GM21717 (cell line): Measurements from ENCODE around the gene LETM1.
A peak's percentile ranks its signal among the peaks of the same experiment; 100 is the strongest.

Source experiments
- ATAC-seq: cut with Tn5 transposase; IDR thresholded peaks from one replicate; pipeline ENCODE4 v1.9.1; 2021; ENCODE audit warnings: mild to moderate bottlenecking, moderate library complexity; ENCODE audit not compliant: unreplicated experiment

The LETM1 gene

DNA sequence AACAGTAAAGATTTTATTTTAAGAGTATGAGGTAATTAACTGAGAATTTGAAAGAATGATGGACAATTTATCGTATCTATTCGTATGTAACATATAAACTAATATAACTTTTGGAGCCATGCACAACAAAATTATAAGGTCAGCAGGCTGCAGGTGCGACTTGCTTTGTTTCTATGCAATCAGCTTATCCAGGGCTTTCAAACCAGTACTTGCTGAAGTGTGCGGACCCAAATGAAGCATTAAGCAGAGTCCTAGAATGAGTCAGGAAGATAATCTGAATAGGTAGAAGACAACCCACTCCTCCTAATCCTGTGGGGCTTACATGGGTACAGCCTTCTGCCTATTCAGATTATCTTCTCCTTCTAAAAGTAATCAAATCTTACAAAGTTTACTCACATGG lies 17.3 kb upstream of the LETM1 start:
- ATAC-seq, result no peak

DNA sequence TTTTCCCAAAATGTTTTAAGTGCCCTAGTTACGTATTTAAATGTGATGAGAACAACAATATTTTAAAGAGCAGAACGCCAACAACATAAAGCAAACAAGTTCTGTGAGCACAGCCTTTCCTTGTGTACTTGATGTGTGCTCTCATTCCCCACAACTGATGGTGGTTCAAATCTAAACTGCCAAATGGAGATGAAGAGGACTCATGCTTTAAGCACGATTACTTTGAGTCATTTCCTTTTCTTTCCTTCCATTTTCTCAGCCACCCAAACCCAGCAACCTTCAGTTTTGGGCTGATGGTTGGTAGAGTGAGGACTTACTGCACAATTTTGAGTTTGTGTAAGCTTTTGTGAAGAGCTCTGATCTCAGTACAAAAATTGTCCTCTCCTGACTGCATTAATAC lies 16.9 kb upstream of the LETM1 start:
- ATAC-seq, result no peak

DNA sequence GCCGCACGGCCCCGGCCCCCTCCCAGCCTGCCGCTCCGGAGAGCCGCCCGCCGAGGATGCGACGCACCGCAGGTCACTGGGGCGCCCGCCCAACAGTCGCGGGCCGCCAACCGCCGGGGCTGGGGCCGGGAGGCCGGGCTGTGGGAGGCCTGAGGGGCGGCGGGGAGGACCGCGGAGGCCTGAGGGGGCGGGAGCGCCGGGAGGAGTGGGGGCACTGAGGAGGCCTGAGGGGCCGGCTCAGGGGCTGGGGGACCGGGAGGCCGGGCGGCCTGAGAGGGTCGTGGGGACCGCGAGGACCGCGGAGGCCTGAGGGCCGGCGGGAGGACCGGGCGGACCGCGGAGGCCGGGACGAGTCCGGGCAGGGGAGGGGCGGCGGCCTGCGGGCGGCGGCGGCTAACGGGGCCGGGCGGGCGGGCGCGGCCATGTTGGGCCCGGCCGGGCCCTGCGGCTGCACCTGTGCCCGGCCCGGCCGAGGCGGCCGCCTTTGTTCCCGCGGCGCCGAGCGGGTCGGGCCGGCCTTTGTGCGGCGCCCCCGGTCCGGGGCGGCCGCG lies 15.6 kb upstream of the LETM1 start:
- peak; percentile 23 for ATAC-seq

DNA sequence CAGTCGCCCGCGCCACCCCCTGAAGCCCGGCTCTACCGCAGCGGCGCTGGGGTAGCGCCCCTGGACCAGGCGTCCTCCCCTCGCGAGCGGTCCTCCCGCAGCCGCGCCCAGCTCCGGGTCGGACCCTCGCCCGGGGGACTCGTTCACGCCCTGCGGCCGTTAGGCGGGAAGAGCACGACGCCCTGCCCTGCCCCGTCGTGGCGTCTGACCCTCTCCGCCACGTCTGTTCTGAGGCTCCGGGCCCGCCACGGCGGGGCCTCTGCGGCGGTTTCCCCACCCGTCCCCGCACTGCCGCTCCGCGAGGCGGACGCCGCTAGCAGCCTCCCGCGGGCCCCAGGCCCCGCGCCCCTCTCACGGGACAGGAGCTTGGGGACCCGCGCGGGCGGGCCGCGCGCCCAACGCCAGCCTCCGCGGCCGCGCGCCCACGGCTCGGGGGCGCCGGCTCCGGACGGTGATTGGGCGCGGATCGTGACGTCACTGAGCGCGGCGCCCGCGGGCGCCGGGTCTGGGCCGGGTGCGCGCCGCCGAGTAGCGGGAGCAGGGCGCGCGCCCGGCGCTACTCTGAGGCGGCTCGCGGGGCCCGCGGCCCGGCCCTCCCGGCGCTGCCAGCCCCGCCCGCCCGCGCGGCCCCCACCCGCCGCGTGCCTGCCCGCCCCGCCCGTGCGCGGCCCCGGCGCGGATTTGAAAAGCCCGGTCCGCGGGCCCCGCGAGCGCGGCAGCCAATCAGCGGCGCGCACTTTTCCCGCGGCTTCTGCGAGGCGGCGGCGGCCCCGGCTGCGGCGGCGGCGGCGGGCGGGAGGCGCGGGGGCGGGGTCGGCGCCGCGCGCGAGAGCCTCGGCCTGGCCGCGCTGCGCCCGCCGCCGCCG lies 14.9 kb upstream of the LETM1 start, which contains the start of gene NSD2:
TSS of gene NSD2 (plus strand) at position 816 of the 866 bp plus-strand sequence. CDS start 29,262 bp downstream, outside the sequence.
- ATAC-seq, result peak; percentile 45

DNA sequence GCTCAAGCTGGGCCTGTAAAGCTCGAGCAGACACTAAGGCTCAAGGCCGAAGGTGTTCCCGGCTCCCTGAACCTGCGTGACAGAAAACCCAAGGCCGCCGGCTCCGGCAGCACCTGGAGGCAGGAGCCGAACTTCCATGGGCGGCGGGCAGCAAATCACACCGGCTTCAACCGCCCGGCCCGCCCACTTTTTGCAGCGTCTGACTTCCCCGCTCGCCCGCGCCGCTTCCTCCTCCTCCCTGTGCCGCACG lies 14.3 kb upstream of the LETM1 start:
- peak; percentile 40 for ATAC-seq

DNA sequence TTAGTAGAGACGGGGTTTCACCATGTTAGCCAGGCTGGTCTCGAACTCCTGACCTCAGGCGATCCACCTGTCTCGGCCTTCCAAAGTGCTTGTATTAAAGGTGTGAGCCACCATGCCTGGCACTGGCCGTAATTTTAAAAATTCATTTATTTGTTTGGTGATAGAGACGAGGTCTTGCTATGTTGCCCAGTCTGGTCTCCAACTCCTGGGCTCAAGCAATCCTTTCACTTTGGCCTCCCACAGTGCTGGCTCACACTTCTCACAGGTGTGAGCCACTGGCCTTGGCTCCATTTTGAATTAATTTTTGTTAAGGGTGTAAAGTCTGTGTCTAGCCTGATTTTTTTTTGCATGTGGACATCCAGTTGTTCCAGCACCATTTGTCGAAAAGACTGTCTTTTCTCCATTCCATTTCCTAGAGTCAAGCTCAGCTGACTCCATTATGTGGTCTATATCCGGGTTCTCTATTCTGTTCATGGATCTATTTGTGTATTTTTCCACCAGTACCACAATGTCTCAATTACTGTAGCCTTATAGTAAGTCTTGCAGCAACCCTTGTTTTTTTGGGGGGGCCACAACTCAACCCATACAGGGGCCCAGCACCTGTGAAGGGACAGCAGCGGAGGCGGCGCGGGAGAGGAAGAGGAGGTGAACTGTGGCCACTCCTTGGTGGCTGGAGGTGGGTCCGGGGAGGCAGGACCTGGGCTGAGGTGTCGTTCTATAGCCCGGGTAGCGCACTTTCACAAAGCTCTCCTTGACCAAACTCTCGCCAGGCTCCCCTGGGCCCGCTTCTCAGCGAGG lies 13.8 kb upstream of the LETM1 start:
- no peak for ATAC-seq

DNA sequence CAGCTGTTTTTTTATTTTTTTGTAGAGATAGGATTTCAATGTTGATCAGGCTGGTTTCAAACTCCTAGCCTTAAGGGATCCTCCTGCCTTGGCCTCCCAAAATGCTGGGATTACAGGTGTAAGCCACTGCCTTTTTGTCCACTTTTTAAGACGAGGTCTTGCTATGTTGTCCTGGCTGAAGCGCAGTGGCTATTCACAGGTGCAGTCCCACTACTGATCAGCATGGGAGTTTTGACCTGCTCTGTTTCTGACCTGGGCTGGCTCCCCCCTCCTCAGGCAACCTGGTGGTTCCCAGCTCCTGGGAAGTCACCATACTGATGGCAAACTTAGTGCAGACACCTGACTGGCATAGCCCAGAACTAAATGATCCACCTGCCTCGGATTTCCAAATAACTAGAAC lies 13.0 kb upstream of the LETM1 start:
- ATAC-seq, result no peak

DNA sequence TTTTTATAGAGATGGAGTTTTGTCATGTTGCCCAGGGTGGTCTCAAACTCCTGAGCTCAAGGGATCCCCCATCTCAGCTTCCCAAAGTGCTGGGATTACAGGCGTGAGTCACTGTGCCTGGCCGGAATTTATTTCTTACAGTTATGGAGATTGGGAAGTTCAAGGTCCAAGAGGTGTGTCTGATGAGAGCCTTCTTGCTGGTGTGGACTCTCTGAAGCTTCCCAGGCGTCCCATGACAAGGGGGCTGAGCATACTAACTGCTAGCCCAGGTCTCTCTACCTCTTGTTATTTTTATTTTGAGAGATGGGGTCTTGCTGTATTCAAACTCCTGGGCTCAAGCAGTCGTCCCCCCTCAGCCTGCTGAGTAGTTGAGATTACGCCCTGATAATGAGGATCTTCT lies 12.3 kb upstream of the LETM1 start:
- ATAC-seq, result no peak

DNA sequence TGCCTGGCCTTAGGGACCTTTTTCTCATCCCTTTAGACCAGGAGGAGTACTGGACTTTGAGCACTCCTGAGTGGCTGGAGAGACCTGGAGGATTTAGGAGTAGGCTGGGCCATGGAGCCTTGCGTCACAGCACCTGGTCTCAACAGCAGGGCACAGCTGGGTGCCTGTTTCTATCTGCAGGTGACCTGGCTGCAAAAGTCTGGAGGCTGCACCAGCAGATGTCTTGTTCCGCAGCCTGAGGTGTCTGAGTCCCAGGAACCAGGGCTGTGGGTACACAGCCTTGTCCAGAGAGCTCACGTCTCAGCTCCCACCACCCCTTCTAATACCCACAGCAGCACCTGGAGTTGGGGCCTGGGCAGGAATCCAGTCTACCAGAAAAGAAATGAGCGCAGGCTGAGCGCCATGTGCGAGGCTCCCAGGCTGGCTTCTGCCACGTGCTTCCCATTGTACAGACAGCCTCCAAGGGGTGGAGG lies 10.3 kb upstream of the LETM1 start:
- ATAC-seq, result no peak

DNA sequence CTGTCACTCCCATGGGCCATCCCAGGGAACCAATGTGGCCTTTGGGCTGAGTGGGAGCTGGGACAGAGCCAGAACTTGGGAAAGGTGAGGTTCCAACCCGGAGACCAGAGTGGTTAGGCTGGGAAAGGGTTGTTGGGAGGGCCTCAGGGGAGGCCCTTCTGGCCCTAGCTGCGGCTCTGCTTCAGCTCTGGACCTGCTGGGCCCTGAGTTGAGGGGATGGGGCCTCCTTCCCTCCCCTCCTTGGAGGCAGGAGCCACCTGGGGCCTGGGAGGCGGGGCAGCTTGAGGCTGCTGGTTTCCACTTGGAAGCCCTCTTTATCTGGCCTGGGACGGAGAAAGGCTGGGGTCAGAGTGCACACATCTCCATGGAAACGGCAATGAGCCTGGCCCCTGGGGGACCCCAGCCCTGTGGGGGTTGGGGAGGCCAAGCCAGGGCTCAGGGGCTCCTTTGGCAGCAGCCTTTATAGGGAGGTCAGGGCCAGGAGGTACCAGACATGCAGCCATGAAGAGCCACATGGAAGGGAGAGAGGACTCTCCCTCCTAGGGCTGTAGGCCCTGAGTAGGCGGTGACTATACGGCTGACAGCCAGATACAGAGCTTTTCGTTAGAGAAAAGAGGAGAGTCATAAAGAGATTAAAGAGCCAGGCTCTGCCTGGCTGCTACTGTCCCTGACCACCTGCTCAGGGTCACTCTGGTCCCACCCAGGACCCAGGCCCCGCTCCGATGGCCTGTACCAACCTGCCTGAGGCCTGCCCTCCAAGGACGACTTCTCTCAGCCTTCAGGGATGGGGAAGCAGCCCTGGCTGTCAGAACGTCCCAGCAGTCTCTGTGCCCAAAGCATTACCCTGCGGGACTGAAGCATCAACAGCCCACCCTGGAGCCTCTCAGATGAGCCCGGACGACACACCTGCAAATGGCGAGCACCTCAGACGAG lies 8.4 kb upstream of the LETM1 start:
- no peak for ATAC-seq

DNA sequence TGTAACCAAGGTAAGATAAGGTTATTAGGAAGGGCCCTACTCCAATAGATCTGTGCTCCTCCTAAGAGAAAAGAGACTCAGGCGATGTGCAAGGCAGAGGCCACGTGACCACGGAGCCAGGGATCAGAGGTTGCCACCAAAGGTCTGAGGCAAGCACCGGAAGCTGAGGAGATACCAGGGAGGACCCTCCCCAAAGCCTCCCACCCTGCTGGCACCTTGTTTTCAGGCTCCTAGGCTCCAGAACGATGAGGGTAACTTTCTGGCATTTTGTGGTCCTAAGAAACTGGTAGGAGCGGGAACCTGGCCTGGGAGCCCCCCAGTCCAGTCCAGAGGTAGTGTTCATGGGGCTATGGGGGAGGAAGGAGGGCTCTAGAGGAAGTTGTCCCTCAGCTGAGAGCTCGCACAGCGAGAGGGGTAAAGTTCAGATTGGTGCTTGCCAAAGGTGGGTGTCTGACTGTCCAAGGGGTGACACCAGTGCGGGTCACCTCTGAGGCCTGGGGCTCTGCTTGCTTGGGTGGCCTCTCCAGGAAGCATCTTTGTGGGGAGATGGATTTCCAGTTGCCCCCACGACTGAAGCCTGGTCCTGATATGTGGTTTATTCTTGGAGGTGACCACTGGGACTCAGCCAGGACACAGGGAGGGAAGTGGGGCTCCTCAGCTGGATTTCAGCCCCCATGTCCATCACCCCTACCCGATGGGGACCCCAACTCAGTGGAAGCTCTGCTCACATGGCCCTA lies 7.5 kb upstream of the LETM1 start:
- no peak for ATAC-seq

DNA sequence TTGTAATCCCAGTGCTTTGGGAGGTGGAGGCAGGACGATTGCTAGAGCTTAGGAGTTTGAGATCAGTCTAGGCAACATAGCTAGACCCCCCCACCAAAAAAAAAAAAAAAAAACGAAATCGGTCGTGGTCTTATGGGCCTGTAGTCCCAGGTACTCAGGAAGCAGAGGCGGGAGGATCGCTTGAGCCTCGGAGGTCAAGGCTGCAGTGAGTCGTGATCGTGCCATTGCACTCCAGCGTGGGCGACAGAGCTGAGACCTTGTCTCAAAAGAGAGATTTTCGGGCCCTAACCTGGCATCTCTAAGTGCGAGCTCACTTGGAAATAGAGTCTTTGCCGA lies 7.0 kb upstream of the LETM1 start:
- ATAC-seq, result no peak

DNA sequence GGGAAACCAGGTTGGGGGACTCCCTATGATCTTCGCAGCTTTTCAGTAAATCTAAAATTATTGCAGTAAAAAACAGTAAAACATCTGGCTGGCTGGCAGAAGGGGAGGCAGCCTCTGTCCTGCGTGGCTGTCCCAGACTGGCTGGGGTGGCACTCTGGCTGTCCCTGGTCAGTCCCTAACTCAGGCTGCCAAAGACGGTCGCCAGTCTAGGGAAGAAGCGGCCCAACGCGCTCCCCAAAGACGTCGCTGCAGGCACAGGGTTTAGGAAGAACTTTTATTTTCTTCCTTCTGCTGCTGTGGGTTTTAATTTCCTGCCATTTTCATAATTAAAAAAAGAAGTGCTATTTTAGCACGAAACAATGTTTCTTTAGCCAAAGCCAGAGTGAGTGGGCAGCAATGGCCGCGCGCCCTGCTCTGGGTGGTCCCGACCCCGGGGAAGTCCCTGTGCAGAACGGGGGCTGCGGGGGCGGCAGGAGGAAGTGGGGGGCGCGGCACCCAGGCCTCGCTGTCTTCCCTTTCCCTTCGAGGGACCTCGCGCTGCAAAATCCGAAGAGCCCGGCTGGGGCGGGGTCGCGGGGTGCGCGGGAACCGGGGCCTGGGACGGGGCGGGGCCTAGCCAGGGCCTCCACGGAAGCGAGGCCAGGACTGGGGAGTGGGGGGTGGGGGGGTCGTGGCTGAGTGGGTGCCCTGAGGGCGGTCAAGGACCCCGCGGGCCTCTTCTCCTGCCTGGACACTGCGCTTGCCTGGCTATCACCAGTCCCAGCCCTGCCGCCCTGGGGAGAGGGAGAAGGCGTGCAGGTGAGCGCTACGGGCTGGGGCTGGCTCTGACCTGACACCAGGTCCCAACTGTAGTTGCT lies 6.3 kb upstream of the LETM1 start:
- no peak for ATAC-seq

DNA sequence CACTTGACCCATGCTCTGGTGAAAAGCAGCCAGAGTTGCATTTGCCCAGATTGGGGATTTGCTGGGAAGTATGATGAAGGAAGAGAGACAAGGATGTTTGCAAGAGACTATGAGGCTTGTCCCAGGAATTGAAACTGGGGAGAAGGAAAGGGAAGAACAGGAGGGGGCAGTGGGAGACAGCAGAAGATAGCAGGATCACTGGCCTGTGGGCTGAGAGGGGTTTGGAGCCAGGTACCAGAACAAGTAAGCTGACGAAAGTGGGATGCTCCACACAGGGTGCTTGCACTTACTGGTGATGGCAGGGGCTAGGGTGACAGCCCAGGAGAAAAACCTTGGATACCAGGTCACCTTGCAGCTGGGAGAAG lies 3.4 kb upstream of the LETM1 start:
- ATAC-seq, result no peak

DNA sequence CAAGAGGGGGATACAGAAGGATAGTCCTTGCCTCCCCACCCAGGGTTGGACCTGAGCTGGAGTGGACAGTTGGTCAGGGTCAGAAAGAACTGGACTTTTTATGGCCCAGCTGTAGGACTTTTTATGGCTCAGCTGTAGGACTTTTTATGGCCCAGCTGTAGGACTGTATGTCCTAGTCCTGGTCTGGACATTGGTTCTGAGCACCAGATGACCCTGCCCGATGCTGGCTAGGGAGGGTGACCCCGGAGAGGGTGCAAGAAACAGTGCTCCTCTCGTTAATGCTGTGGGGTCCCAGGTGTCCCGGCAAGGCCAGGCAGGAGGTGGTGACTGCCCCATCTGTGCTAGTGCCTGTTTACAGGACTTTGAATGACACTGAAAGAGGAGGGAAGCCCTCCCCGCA lies 2.0 kb upstream of the LETM1 start:
- no peak for ATAC-seq

DNA sequence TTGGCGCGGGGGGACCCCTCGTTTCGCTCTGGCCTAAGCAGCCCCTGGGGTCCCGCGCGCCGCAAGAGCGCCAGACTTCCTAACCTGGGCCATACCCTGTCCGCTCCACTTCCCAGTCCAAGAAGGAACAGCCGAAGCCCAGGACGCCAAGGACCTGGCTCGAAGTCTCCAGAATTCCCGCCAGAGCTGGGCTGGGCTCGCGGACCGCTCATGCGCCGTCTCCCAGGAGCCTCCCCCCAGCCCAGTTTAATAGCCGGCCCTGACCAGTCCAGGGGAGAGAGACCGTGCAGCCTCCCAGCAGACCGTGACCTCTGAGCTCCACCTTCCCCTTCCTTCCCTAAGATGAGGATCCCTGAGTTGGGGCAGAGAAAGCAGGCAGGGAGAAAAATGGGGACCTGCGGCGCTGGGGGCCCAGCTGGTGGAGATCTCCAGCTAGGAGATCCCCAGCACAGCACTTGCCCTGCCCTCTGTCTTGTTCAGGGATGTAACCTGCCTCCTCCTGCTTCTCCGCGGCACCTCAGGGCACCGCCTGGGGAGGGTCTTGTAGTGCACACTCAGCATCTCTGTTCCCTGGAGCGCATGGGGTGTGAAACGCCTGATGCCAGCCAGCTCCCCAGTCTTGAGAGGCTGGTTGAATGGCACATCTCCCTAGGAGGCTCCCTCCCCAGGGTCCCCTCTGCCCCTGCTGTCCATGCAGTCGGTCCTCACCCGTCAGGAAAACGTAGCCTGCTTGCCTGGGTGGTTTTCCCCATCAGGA lies 1.2 kb upstream of the LETM1 start:
- ATAC-seq, result no peak

DNA sequence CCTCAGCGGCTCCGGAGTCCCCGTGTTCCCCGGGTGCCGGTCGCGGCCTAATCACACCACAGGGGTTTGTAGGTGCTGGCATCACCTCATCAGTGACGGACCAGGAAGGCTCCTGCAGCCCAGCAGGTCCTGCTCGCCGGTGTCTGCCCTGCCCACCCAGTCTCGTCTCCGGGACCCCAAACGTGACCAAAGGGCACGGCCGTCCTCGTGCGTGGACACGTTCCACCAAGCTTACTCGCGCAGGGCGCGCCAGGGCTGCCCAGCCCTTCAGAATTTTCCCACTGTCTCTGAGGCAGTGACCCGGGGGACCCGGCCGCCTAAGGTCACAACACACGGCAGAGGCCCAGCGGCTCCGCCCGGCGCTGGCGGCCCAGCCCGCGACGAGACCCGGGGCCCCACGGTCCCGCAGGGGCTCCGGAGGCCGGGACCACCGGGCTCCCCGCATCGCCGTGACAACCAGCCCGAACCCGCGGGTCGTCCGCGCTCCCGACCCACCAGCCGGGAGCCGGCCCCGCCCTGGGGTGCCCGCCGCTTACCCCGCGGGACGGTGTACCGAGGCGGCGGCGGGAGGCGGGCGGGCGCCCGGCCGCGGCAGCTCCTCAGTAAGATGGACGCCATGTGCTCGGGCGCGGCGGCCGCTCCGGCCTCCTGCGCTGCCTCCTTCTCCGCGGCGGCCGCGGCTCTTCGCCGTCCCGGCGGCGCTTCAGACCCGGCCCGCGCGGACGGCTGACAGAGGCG lies 454 bp downstream of the LETM1 start:
- peak; percentile 12 for ATAC-seq

DNA sequence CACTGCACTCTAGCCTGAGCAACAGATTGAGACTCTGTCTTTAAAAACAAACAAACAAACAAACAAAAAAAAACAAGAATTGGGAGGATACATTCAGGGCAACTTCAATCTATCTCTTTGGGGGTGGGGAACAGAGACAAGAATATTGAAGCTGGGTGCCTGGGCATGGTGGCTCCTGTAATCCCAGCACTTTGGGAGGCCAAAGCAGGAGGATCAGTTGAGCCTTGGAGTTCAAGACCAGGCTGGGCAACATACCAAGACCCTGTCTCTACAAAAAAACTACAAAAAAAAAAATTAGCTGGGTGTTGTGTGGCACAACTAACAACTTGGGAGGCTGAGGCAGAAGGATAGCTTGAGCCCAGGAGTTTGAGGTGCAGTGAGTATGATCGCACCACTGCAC lies 1.2 kb downstream of the LETM1 start:
- ATAC-seq, result no peak
